C4-2B (cell line): ENCODE measurements around the gene GPER1.

Source experiments
- ZFX ChIP-seq: fragments of 450-650 bp; IDR thresholded peaks from 2 replicates; pipeline ENCODE4 v1.6.1; 2017
- TF ChIP-seq, protein P1 (sequence below): fragments of 450-650 bp; conservative IDR thresholded peaks from 2 replicates; pipeline ENCODE4 v1.5.1; 2017; ENCODE audit warnings: mild to moderate bottlenecking

DNA sequence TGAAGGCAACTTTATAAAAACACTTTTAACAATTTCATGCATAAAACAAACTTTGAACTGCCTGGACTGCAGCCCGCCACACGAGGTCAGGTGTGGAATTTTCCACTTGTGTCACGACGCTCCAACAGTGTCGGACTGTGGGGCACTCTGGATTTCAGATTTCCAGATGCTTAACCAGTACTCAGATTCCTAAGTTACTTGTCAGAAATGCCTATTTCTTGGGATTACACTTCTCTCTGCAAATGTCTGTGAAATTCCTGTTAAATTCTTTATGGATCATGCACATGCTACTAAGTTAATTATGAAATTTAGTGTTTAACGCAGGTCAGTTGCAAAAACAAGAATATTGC, 473 bp upstream of the GPER1 start:
- TF ChIP-seq, protein P1, sequence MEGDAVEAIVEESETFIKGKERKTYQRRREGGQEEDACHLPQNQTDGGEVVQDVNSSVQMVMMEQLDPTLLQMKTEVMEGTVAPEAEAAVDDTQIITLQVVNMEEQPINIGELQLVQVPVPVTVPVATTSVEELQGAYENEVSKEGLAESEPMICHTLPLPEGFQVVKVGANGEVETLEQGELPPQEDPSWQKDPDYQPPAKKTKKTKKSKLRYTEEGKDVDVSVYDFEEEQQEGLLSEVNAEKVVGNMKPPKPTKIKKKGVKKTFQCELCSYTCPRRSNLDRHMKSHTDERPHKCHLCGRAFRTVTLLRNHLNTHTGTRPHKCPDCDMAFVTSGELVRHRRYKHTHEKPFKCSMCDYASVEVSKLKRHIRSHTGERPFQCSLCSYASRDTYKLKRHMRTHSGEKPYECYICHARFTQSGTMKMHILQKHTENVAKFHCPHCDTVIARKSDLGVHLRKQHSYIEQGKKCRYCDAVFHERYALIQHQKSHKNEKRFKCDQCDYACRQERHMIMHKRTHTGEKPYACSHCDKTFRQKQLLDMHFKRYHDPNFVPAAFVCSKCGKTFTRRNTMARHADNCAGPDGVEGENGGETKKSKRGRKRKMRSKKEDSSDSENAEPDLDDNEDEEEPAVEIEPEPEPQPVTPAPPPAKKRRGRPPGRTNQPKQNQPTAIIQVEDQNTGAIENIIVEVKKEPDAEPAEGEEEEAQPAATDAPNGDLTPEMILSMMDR: no peak
- TF ChIP-seq ZFX: no peak
